Naive thymus-derived CD8-positive, alpha-beta T cell (primary cell): ENCODE data around the gene MDM1. TPM values are rescaled to one million over a fixed set of nuclear protein-coding genes. Genes with fewer than 3 reads are reported as not detected.

ENCODE experiments used
- ATAC-seq, 2 donors: fragments of 150-1000 bp; cut with Tn5 transposase in 1 of 2; sonication (Bioruptor Pico), chemical (Tn5 transposase) in 1 of 2; 1 replicate in 1 of 2; 2 replicates in 1 of 2; pipeline ENCODE4 v1.10.0; 2021; ENCODE audit warnings: mild to moderate bottlenecking in 2 of 2, moderate library complexity in 2 of 2
- POLR2A ChIA-PET: fragments of 350-600 bp; sonication (Branson Sonifier 250); formaldehyde crosslinking; loops from one replicate; lab custom pipeline; 2021; ENCODE audit warnings: antibody characterized with exemption; lab: Charles Lee
- DNase-seq, 10 donors: peaks; one replicate each; pipeline versions ENCODE4 v3.0.0 to v3.0.0-alpha.2; 2020 to 2022
- H3K27ac Mint-ChIP-seq, 10 donors: one replicate each; pipeline ENCODE4 v1.8.0; 2020 to 2022; ENCODE audit warnings: mild to moderate bottlenecking in 10 of 10, mixed read lengths in 10 of 10, moderate library complexity in 4 of 10, inconsistent platforms in 1 of 10
- H3K27me3 Mint-ChIP-seq, 5 donors: one replicate each; pipeline ENCODE4 v1.8.0; 2021 to 2022; ENCODE audit warnings: mixed read lengths in 5 of 5
- H3K36me3 Mint-ChIP-seq, 3 donors: one replicate each; pipeline ENCODE4 v1.8.0; 2020 to 2022; ENCODE audit warnings: mixed read lengths in 3 of 3, mild to moderate bottlenecking in 2 of 3, inconsistent platforms in 1 of 3
- H3K4me1 Mint-ChIP-seq, 4 donors: one replicate each; pipeline ENCODE4 v1.8.0; 2021 to 2022; ENCODE audit warnings: mixed read lengths in 4 of 4
- H3K4me3 Mint-ChIP-seq, 10 donors: one replicate each; pipeline ENCODE4 v1.8.0; 2020 to 2022; ENCODE audit warnings: mild to moderate bottlenecking in 10 of 10, mixed read lengths in 10 of 10, moderate library complexity in 6 of 10, inconsistent platforms in 1 of 10
- H3K9me3 Mint-ChIP-seq, 9 donors: one replicate each; pipeline ENCODE4 v1.8.0; 2020 to 2022; ENCODE audit warnings: mixed read lengths in 9 of 9, mild to moderate bottlenecking in 3 of 9, inconsistent platforms in 1 of 9, moderate library complexity in 1 of 9
- polyA plus RNA-seq, 3 donors: library from polyadenylated mRNA; unstranded; fragments of 300-500 nt; fragmentation: Illumina TruSeq; gene quantifications; one replicate each; pipeline ENCODE4 v1.2.3, GENCODE V29; 2021
- total RNA-seq, 8 experiments: library from RNA in 2 of 8; stranded (reverse) in 2 of 8; gene quantifications; one replicate each; pipeline ENCODE4 v1.2.3 and lab custom pipeline; 2021 to 2026

The MDM1 gene
- total and polyA plus RNA-seq, 5 experiments from 2014 or later, result 16.2 to 34.6 (median 20.8) TPM

DNA sequence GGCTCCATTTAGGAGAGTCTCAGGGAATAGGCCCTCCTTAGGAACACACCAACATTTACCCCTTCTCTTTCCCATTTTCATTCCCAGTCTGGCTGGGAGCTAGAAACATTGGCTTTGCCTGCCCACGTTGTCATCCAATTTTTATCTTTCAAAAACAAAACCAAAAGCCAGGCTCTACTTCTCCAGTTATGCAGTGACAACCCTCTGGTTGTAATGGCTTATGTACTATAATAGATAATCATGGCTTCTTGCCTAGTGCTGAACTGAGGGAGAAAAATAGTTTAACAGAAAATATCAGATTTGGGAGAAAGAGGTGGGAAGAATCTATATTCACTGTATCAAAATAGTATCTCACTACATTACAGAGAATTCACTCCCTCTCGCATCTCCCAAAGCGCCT is 46.6 kb downstream of the MDM1 start:
- POLR2A ChIA-PET, result no interaction called here
- no peak for ATAC-seq

DNA sequence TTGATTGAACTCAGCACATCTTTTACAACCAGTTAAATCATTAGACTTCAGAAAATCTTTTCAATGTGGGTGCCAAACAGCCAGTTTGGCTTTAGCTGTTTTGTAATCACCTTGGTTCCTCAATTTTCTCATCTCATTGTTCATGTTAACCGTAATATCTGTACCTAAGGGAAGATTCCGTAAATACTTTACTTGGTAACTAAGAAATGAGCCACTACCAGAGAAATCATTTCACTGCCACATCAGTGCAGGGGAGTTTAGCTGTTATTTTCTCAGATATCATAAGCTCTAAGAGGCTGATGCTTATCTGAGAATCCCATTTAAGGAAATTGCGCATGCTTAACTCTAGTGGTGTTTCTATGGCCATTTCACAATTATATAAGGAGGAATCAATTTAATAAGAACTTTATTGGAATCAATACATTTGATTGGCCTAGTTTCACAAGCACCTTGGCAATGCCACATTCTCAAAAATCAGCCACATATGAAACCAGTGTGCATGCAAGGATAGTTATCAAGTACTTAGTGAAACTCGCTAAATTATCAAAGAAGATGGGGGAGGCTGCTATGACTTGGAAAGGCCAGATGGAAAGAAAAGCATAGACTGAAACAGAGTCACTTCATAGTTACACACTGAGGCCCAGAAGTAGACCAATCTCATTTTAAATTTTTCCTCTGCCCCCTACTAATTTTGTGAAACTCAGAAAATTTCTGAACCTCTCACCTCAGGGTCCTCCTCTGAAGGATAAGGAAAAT is 50.7 kb downstream of the MDM1 start:
- POLR2A ChIA-PET, result interaction anchor here (1.1 kb wide), 1 partner anchor 40 kb away, joined by 3 read pairs; no protein-coding TSS in a partner anchor
- Mint-ChIP-seq H3K4me3 (no peak overlapping the region), H3K27ac (no peak overlapping the region), H3K4me1 (peaks cover 0 to 5% (median 1%) of the 10 kb centered on the region in 4 donors), H3K36me3 (peaks cover 0 to 2% (median 0%) of the 10 kb centered on the region in 3 donors), H3K9me3 (no peaks in the 10 kb centered on the region), H3K27me3 (peaks cover 0 to 2% (median 0%) of the 10 kb centered on the region in 5 donors)
- DNase-seq (no peak), ATAC-seq (no peak)

More for the DNA sequence above, 46.6 kb downstream of the MDM1 start:
- no peak overlapping the region for H3K4me3 Mint-ChIP-seq
- no peak overlapping the region for H3K27ac Mint-ChIP-seq
- H3K36me3 Mint-ChIP-seq, result peaks cover 0 to 2% (median 0%) of the 10 kb centered on the region in 3 donors
- H3K9me3 Mint-ChIP-seq, result peaks cover 0 to 2% (median 0%) of the 10 kb centered on the region in 9 donors
- peaks cover 0 to 8% (median 4%) of the 10 kb centered on the region in 4 donors for H3K4me1 Mint-ChIP-seq
- peaks cover 0 to 2% (median 0%) of the 10 kb centered on the region in 5 donors for H3K27me3 Mint-ChIP-seq
- DNase-seq, result no peak

DNA sequence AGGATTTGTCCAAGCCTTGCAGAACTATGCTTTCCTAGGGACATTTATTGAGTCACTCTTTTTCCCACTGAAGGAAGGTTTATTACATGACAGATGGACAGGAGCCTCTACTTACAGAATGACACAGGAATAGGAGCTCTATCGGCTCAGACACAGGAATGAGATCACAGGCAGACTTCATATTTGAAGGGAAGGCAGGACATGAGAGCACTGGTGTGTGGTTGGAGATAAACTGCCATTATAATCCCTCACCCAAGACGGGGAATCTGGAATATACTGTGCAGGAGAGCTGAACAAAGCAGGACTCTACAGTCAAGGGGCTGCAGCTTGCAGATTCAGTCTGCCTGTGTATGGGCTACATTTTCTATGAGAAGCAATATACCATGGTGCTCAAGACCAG is 51.9 kb downstream of the MDM1 start:
- peaks cover 0 to 2% (median 0%) of the 10 kb centered on the region in 5 donors for H3K27me3 Mint-ChIP-seq
- no peaks in the 10 kb centered on the region for H3K9me3 Mint-ChIP-seq
- H3K27ac Mint-ChIP-seq, result no peak overlapping the region
- peaks cover 0 to 5% (median 1%) of the 10 kb centered on the region in 4 donors for H3K4me1 Mint-ChIP-seq
- ATAC-seq (no peak), DNase-seq (no peak)
- no peaks in the 10 kb centered on the region for H3K36me3 Mint-ChIP-seq
- POLR2A ChIA-PET, result no interaction called here
- no peak overlapping the region for H3K4me3 Mint-ChIP-seq

DNA sequence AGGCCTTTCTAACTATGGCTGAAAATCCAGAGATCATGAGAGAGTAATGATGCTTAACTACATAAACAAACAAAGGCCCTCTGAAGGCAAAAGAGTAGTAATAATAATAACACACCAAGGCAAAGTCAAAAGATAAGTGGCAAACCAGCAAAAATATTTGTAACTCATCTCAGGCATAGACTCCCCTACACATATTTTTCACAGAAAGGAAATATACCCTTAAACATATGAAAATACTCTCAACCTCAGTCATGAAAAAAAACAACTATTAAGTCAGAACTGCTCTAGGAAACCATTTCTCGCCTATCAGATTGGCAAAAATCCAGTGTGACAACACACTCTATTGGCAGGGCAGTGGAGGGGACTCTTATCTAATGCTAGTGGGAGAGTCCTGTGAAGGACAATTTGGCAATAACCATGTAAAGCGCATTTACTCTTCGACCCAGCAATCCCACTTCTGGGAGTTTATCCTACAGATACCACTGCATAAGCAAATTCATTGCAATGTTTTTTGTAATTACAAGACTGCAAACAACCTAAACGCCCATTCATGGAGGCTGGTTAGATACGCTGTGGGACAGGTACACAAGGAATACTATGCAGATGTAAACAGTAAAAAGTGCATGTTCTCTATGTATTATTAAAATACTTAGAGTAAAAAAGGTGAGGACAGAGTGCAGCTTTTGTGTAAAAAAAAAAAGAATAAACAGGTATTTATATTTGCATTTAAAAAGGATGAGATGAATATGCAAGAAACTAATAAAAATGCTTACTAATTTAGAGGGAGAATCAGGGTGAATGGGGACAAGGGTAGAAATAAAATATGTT is 52.7 kb downstream of the MDM1 start:
- Mint-ChIP-seq H3K4me3 (no peak overlapping the region), H3K4me1 (peaks cover 0 to 5% (median 1%) of the 10 kb centered on the region in 4 donors), H3K27ac (no peak overlapping the region), H3K27me3 (peaks cover 0 to 2% (median 0%) of the 10 kb centered on the region in 5 donors), H3K9me3 (no peaks in the 10 kb centered on the region), H3K36me3 (no peaks in the 10 kb centered on the region)
- POLR2A ChIA-PET, result no interaction called here
- no peak for DNase-seq
- ATAC-seq, result no peak

DNA sequence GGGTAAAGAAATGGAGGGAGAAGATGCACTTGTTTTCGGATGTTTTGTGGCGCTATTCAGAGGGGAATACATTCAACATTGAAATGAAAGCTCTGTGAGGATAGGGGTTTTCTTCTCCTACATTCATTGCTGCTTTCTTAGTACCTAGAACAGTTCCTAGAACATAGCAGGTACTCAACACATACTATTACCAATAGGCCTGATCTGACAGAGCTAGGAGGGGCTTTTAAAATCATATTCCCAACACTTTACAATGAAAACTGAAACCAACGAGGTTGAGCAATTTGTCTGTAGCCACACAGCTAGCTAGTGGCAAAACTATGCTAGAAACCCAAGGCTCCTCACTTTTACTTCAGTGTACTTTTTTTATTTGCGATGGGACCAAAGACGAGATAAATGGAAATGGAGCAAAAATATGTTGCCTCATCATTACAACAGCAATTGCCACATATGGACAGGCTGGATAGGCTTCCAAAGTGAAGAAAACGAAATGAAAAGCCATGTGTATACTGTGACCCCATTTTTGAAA is 55.7 kb downstream of the MDM1 start:
- Mint-ChIP-seq H3K4me1 (peaks cover 0 to 5% (median 1%) of the 10 kb centered on the region in 4 donors), H3K4me3 (no peak overlapping the region), H3K27me3 (no peaks in the 10 kb centered on the region), H3K9me3 (no peaks in the 10 kb centered on the region), H3K27ac (no peak overlapping the region), H3K36me3 (no peaks in the 10 kb centered on the region)
- no peak for ATAC-seq
- no peak for DNase-seq
- POLR2A ChIA-PET, result no interaction called here

DNA sequence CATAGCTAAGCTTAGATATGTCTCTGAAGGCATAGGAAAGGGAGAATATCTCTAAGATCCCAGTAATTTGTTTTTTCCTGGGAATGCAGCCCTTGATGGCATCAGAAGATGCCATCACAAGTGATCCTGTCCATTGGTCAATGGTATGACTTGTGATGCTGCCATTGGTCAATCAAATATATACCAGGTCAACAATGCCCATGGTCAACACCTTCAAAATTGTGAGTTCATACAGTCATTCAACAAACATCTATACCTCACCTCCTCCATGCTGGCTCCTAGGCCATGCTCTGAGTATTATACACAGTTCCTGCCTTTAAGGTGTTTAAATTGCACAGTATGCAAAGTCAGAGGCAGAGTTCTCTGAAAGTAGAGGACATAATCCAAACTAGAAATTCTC is 59.4 kb downstream of the MDM1 start:
- no peak for ATAC-seq
- Mint-ChIP-seq H3K27ac (no peak overlapping the region), H3K4me3 (no peak overlapping the region), H3K4me1 (peaks cover 0 to 4% (median 1%) of the 10 kb centered on the region in 4 donors), H3K36me3 (no peaks in the 10 kb centered on the region), H3K27me3 (peaks cover 0 to 2% (median 0%) of the 10 kb centered on the region in 5 donors), H3K9me3 (no peaks in the 10 kb centered on the region)
- DNase-seq, result no peak
- POLR2A ChIA-PET, result no interaction called here

DNA sequence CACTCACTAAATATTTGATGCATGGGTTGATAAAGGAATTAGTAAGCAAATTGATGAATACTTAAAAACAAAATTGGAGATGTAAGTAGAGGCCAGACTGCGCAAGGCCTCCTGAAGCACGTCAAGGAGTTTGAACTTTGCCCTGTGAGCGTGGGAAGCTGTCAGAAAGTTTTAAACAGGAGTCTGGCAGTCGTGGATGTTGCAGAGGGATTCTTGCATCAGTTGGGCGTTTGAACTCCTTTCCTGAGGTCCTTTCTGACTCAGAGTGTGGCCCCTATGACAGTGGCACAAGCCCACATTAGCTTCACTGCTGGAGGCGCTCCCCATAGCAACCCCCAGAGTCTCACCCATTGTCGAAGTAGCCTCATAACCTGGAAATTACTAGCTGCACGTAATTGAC is 60.8 kb downstream of the MDM1 start:
- POLR2A ChIA-PET, result no interaction called here
- Mint-ChIP-seq H3K4me3 (no peak overlapping the region), H3K27me3 (peaks cover 0 to 2% (median 0%) of the 10 kb centered on the region in 5 donors), H3K36me3 (no peaks in the 10 kb centered on the region), H3K9me3 (no peaks in the 10 kb centered on the region), H3K27ac (no peak overlapping the region), H3K4me1 (peaks cover 0 to 1% (median 0%) of the 10 kb centered on the region in 4 donors)
- no peak for ATAC-seq
- DNase-seq, result no peak

DNA sequence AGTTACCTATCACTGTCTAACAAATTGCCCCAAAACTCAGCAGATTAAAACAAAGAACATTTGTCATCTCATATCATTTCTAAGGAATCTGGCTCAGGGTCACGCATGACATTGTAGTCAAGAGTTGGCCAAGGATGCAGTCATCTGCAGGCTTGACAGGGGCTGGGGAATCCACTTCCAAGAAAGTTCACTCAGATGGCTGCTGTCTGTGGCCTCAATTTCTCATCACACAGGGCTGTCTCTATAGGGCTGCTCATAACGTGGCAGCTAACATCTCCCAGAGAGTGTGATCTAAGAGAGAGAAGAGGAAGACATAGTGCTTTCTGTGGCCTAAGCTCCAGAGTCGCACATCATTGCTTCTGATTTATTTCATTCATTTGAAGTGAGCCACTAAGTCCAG is 61.8 kb downstream of the MDM1 start:
- Mint-ChIP-seq H3K27me3 (peaks cover 0 to 2% (median 2%) of the 10 kb centered on the region in 5 donors), H3K27ac (no peak overlapping the region), H3K4me1 (peaks cover 0 to 1% (median 0%) of the 10 kb centered on the region in 4 donors), H3K4me3 (no peak overlapping the region), H3K9me3 (no peaks in the 10 kb centered on the region), H3K36me3 (no peaks in the 10 kb centered on the region)
- no peak for DNase-seq
- no peak for ATAC-seq
- POLR2A ChIA-PET, result interaction anchor here (1.1 kb wide), 1 partner anchor 51 kb away, joined by 5 read pairs; no protein-coding TSS in a partner anchor

DNA sequence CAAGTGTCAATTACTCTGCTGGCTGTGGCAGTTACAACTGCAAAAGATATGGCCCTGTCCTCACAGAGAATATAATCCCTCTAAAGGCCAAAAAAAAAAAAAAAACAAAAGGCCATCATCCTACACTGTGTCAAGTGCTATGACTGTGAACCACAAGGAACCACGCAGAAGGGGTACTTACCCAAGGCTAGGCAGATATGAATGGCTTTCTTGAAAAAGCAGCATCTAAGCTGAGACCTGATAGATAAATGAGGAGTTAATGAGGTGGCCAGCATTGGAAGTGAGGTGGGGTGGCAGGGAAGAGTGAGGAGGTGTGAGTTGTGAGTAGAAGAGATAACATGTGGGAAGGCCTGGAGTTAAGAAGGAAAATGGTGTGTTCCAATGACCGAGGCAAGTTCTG is 62.4 kb downstream of the MDM1 start:
- H3K27ac Mint-ChIP-seq, result no peak overlapping the region
- POLR2A ChIA-PET, result interaction anchor here (0.7 to 1.1 kb wide), 2 partner anchors 52 to 639 kb away, joined by 3 to 5 read pairs; no protein-coding TSS in a partner anchor
- peaks cover 0 to 7% (median 2%) of the 10 kb centered on the region in 5 donors for H3K27me3 Mint-ChIP-seq
- ATAC-seq (no peak), DNase-seq (no peak)
- no peaks in the 10 kb centered on the region for H3K36me3 Mint-ChIP-seq
- H3K4me1 Mint-ChIP-seq, result peaks cover 0 to 1% (median 0%) of the 10 kb centered on the region in 4 donors
- no peak overlapping the region for H3K4me3 Mint-ChIP-seq
- H3K9me3 Mint-ChIP-seq, result peaks cover 0 to under 1% (median 0%) of the 10 kb centered on the region in 9 donors

DNA sequence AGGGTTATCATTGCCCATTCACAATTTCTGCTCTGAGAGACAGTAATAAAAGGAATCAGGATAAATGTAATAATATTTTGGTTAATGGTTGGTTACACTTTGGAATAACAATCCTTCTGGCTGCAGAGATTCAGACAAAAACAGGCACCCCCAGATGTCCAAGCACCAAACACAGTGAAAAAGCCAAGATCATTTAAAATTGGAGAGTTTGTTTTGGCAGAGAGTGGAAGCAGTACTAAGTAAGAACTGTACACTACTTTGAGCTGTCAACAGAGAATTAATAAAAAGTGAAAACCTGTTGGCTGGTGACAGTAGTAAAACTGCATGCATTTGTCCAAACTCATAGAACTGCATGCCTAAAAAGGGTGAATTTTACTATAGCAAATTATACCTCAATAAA is 63.2 kb downstream of the MDM1 start:
- ATAC-seq (no peak), DNase-seq (no peak)
- POLR2A ChIA-PET, result interaction anchor here (0.7 to 1.1 kb wide), 2 partner anchors 53 to 639 kb away, joined by 3 to 5 read pairs; no protein-coding TSS in a partner anchor
- H3K27ac Mint-ChIP-seq, result no peak overlapping the region
- H3K4me1 Mint-ChIP-seq, result peaks cover 0 to 1% (median 0%) of the 10 kb centered on the region in 4 donors
- no peaks in the 10 kb centered on the region for H3K36me3 Mint-ChIP-seq
- H3K9me3 Mint-ChIP-seq, result peaks cover 0 to 2% (median 0%) of the 10 kb centered on the region in 9 donors
- no peak overlapping the region for H3K4me3 Mint-ChIP-seq
- peaks cover 0 to 8% (median 2%) of the 10 kb centered on the region in 5 donors for H3K27me3 Mint-ChIP-seq

DNA sequence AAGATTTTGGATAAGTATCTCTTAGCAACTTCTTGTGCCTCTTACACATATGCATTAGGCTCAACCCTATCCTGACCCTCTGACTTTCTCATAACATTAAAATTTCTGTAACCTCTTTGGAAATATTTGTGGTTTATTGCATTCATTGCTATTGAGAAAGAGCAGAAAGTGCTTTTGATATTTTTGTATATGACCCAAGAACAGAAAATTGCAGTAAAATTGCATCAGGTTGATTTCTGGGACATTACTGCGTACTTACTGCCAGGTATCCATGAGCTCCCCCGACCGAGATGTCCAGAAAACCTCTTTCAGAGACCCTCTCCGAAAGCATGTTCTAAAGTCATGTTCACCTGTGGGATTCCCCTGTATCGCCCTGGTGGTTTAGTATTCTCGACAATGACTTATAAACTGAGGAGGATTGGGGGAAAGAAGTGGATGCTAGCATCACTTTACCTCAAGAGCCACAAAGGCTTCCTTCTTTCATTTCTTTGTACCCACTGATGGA is 64.2 kb downstream of the MDM1 start:
- POLR2A ChIA-PET, result no interaction called here
- Mint-ChIP-seq H3K27ac (peak overlapping the region in 1 of 10 donors; percentile 26), H3K36me3 (no peaks in the 10 kb centered on the region), H3K4me3 (no peak overlapping the region), H3K9me3 (peaks cover 0 to 2% (median 0%) of the 10 kb centered on the region in 9 donors), H3K27me3 (peaks cover 0 to 8% (median 4%) of the 10 kb centered on the region in 5 donors), H3K4me1 (peaks cover 0 to 1% (median 0%) of the 10 kb centered on the region in 4 donors)
- no peak for ATAC-seq
- peak in 1 of 10 donors; percentile 6 for DNase-seq

DNA sequence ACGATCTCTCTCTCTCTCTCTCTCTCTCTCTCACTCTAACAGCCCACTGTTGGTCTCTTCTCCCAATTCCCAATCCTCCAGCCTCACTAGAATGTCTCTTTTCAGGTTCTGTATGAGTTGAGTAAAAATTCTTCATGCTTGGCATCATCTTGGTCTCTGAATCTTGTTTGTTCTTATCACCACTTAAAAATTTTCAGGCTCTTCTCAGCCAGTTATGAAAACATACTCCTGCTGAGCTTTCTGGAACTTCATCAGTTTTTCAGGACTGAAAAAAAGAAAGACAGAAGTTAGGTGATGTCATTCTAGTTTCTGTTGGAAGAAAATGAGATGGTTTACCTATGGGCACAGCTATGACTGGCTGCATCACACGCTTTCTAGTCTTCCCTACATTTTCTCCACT is 67.3 kb downstream of the MDM1 start:
- ATAC-seq (no peak), DNase-seq (no peak)
- H3K9me3 Mint-ChIP-seq, result peaks cover 0 to 2% (median 0%) of the 10 kb centered on the region in 9 donors
- POLR2A ChIA-PET, result no interaction called here
- no peak overlapping the region for H3K27ac Mint-ChIP-seq
- H3K36me3 Mint-ChIP-seq, result no peaks in the 10 kb centered on the region
- H3K4me3 Mint-ChIP-seq, result no peak overlapping the region
- H3K27me3 Mint-ChIP-seq, result peaks cover 0 to 8% (median 4%) of the 10 kb centered on the region in 5 donors
- H3K4me1 Mint-ChIP-seq, result peaks cover 3 to 15% (median 12%) of the 10 kb centered on the region in 4 donors
